ENCODE measurements around the gene KRT20.

The KRT20 gene

GRCh38 chr17:40909755-40910154 is 24.7 kb upstream of the KRT20 start:
- no peak overlapping the region for H3K9ac ChIP-seq (ENCODE audit: low read length)
- H3K9me3 ChIP-seq (replicated peaks; ENCODE audit: insufficient read depth, low read length) = no peaks in the 10 kb centered on the region
- no peaks in the 10 kb centered on the region for H3K79me2 ChIP-seq (ENCODE audit: low read length)
- no peaks in the 10 kb centered on the region for H3F3A ChIP-seq (ENCODE audit: insufficient read depth, low read length)
- no peaks in the 10 kb centered on the region for H4K20me1 ChIP-seq (ENCODE audit: insufficient read depth, low read length)
- H2AFZ ChIP-seq (ENCODE audit: low read length) = no peak overlapping the region
- H3K36me3 ChIP-seq (replicated peaks; ENCODE audit: insufficient read depth, low read length) = no peaks in the 10 kb centered on the region
- DNase-seq = no peak
- TF ChIP-seq EZH2phosphoT487 (IDR thresholded peaks at IDR 0.05; ENCODE audit: low read length) = no peak
- TF ChIP-seq CTCF (IDR thresholded peaks at IDR 0.05; ENCODE audit: low read length) = no peak
- TF ChIP-seq EZH2 (optimal IDR thresholded peaks at IDR 0.05; ENCODE audit: low read depth, low read length) = no peak
- H3K4me2 ChIP-seq (ENCODE audit: low read depth, low read length) = no peak overlapping the region
- H3K9me2 ChIP-seq (replicated peaks; ENCODE audit: insufficient read depth, low read length) = no peaks in the 10 kb centered on the region
- H3K27ac ChIP-seq (ENCODE audit: low read length) = no peak overlapping the region
- H3K4me1 ChIP-seq (ENCODE audit: low read length) = 0 out of 2 replicates have a peak, but pooled peaks cover 4% of the 10 kb centered on the region
- H3K27me3 ChIP-seq (replicated peaks; ENCODE audit: insufficient read depth, low read length) = no peaks in the 10 kb centered on the region
- H3K4me3 ChIP-seq (ENCODE audit: low read length) = no peak overlapping the region

- Histone ChIP-seq H3F3A (ENCODE audit: insufficient read depth, low read length) (no peaks in the 10 kb centered on the region), H3K4me2 (ENCODE audit: low read depth, low read length) (no peak overlapping the region), H3K9ac (ENCODE audit: low read length) (no peak overlapping the region), H3K4me3 (ENCODE audit: low read length) (no peak overlapping the region), H3K4me1 (ENCODE audit: low read length) (0 out of 2 replicates have a peak, but pooled peaks cover 4% of the 10 kb centered on the region), H2AFZ (ENCODE audit: low read length) (no peak overlapping the region), H3K27ac (ENCODE audit: low read length) (no peak overlapping the region), H3K9me3 (replicated peaks; ENCODE audit: insufficient read depth, low read length) (no peaks in the 10 kb centered on the region), H3K79me2 (ENCODE audit: low read length) (no peaks in the 10 kb centered on the region), H3K9me2 (replicated peaks; ENCODE audit: insufficient read depth, low read length) (no peaks in the 10 kb centered on the region), H4K20me1 (ENCODE audit: insufficient read depth, low read length) (no peaks in the 10 kb centered on the region), H3K27me3 (replicated peaks; ENCODE audit: insufficient read depth, low read length) (no peaks in the 10 kb centered on the region), H3K36me3 (replicated peaks; ENCODE audit: insufficient read depth, low read length) (no peaks in the 10 kb centered on the region)
- peak; percentile 67 for DNase-seq
- TF ChIP-seq EZH2 (optimal IDR thresholded peaks at IDR 0.05; ENCODE audit: low read depth, low read length) = no peak
- TF ChIP-seq EZH2phosphoT487 (IDR thresholded peaks at IDR 0.05; ENCODE audit: low read length) = no peak
- peak; percentile 62 for TF ChIP-seq CTCF (IDR thresholded peaks at IDR 0.05; ENCODE audit: low read length)
Observed at GRCh38 chr17:40909351-40909750, 24.3 kb upstream of the KRT20 start.

GRCh38 chr17:40906613-40907012 is 21.6 kb upstream of the KRT20 start:
- H3K9me3 ChIP-seq (replicated peaks; ENCODE audit: insufficient read depth, low read length) = no peaks in the 10 kb centered on the region
- no peaks in the 10 kb centered on the region for H3K36me3 ChIP-seq (replicated peaks; ENCODE audit: insufficient read depth, low read length)
- H3K27me3 ChIP-seq (replicated peaks; ENCODE audit: insufficient read depth, low read length) = no peaks in the 10 kb centered on the region
- H3K79me2 ChIP-seq (ENCODE audit: low read length) = no peaks in the 10 kb centered on the region
- no peak overlapping the region for H3K4me3 ChIP-seq (ENCODE audit: low read length)
- no peak overlapping the region for H3K9ac ChIP-seq (ENCODE audit: low read length)
- H3F3A ChIP-seq (ENCODE audit: insufficient read depth, low read length) = no peaks in the 10 kb centered on the region
- 0 out of 2 replicates have a peak, but pooled peaks cover 4% of the 10 kb centered on the region for H3K4me1 ChIP-seq (ENCODE audit: low read length)
- no peak overlapping the region for H2AFZ ChIP-seq (ENCODE audit: low read length)
- DNase-seq = no peak
- H3K9me2 ChIP-seq (replicated peaks; ENCODE audit: insufficient read depth, low read length) = no peaks in the 10 kb centered on the region
- H4K20me1 ChIP-seq (ENCODE audit: insufficient read depth, low read length) = no peaks in the 10 kb centered on the region
- TF ChIP-seq CTCF (IDR thresholded peaks at IDR 0.05; ENCODE audit: low read length) (no peak), EZH2 (optimal IDR thresholded peaks at IDR 0.05; ENCODE audit: low read depth, low read length) (no peak), EZH2phosphoT487 (IDR thresholded peaks at IDR 0.05; ENCODE audit: low read length) (no peak)
- H3K4me2 ChIP-seq (ENCODE audit: low read depth, low read length) = no peak overlapping the region
- no peak overlapping the region for H3K27ac ChIP-seq (ENCODE audit: low read length)

Data from MM.1S (cell line).